Measurements from ENCODE around the gene YAF2. TPM values are rescaled to one million over a fixed set of nuclear protein-coding genes. Genes with fewer than 3 reads are reported as not detected.

Gene YAF2
- total and polyA plus RNA-seq, 2 of the 13 experiments (the other 11 are each of a cell fraction or from before 2014, with no cell fraction given): 8.4 to 11.7 TPM

DNA sequence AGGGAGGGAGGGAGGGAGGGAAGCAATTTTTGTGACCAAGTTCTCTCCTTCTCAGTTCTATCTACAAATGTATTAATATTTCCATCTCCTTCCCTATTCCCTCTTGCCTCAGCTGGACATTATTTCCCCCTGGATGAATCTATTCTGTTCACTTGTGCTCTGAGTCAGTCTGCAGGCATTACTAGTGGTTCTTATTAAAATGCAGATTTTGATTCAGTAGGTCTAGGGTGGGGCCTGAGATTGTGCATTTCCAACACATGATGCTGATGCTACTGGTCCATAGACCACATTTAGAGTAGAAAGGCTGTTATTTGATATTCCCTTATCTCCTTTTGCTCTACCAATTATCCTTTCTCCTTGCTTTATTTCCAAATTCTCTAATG is 40.1 kb upstream of the YAF2 start (continued):
- TF ChIP-seq, protein P1, sequence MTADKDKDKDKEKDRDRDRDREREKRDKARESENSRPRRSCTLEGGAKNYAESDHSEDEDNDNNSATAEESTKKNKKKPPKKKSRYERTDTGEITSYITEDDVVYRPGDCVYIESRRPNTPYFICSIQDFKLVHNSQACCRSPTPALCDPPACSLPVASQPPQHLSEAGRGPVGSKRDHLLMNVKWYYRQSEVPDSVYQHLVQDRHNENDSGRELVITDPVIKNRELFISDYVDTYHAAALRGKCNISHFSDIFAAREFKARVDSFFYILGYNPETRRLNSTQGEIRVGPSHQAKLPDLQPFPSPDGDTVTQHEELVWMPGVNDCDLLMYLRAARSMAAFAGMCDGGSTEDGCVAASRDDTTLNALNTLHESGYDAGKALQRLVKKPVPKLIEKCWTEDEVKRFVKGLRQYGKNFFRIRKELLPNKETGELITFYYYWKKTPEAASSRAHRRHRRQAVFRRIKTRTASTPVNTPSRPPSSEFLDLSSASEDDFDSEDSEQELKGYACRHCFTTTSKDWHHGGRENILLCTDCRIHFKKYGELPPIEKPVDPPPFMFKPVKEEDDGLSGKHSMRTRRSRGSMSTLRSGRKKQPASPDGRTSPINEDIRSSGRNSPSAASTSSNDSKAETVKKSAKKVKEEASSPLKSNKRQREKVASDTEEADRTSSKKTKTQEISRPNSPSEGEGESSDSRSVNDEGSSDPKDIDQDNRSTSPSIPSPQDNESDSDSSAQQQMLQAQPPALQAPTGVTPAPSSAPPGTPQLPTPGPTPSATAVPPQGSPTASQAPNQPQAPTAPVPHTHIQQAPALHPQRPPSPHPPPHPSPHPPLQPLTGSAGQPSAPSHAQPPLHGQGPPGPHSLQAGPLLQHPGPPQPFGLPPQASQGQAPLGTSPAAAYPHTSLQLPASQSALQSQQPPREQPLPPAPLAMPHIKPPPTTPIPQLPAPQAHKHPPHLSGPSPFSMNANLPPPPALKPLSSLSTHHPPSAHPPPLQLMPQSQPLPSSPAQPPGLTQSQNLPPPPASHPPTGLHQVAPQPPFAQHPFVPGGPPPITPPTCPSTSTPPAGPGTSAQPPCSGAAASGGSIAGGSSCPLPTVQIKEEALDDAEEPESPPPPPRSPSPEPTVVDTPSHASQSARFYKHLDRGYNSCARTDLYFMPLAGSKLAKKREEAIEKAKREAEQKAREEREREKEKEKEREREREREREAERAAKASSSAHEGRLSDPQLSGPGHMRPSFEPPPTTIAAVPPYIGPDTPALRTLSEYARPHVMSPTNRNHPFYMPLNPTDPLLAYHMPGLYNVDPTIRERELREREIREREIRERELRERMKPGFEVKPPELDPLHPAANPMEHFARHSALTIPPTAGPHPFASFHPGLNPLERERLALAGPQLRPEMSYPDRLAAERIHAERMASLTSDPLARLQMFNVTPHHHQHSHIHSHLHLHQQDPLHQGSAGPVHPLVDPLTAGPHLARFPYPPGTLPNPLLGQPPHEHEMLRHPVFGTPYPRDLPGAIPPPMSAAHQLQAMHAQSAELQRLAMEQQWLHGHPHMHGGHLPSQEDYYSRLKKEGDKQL (CRISPR knock-in tag; IDR thresholded peaks at IDR 0.05; ENCODE audit: low read depth): no peak
- TF ChIP-seq, protein P2, sequence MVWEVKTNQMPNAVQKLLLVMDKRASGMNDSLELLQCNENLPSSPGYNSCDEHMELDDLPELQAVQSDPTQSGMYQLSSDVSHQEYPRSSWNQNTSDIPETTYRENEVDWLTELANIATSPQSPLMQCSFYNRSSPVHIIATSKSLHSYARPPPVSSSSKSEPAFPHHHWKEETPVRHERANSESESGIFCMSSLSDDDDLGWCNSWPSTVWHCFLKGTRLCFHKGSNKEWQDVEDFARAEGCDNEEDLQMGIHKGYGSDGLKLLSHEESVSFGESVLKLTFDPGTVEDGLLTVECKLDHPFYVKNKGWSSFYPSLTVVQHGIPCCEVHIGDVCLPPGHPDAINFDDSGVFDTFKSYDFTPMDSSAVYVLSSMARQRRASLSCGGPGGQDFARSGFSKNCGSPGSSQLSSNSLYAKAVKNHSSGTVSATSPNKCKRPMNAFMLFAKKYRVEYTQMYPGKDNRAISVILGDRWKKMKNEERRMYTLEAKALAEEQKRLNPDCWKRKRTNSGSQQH (CRISPR knock-in tag; IDR thresholded peaks at IDR 0.05; ENCODE audit: low read depth): no peak
- TF ChIP-seq, protein P3, sequence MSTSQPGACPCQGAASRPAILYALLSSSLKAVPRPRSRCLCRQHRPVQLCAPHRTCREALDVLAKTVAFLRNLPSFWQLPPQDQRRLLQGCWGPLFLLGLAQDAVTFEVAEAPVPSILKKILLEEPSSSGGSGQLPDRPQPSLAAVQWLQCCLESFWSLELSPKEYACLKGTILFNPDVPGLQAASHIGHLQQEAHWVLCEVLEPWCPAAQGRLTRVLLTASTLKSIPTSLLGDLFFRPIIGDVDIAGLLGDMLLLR (CRISPR knock-in tag; IDR thresholded peaks at IDR 0.05): no peak
- TF ChIP-seq, protein P4, sequence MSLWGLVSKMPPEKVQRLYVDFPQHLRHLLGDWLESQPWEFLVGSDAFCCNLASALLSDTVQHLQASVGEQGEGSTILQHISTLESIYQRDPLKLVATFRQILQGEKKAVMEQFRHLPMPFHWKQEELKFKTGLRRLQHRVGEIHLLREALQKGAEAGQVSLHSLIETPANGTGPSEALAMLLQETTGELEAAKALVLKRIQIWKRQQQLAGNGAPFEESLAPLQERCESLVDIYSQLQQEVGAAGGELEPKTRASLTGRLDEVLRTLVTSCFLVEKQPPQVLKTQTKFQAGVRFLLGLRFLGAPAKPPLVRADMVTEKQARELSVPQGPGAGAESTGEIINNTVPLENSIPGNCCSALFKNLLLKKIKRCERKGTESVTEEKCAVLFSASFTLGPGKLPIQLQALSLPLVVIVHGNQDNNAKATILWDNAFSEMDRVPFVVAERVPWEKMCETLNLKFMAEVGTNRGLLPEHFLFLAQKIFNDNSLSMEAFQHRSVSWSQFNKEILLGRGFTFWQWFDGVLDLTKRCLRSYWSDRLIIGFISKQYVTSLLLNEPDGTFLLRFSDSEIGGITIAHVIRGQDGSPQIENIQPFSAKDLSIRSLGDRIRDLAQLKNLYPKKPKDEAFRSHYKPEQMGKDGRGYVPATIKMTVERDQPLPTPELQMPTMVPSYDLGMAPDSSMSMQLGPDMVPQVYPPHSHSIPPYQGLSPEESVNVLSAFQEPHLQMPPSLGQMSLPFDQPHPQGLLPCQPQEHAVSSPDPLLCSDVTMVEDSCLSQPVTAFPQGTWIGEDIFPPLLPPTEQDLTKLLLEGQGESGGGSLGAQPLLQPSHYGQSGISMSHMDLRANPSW (CRISPR knock-in tag; IDR thresholded peaks at IDR 0.05; ENCODE audit: borderline replicate concordance): no peak

Measured in HepG2 (cell line).